Measurements from ENCODE around the gene NXPH2. TPM values are rescaled to one million over a fixed set of nuclear protein-coding genes. Genes with fewer than 3 reads are reported as not detected.

NXPH2 gene
- total RNA-seq, 1 donor = not detected

- no peak overlapping the region for H3K4me2 ChIP-seq (ENCODE audit: insufficient read depth, low read length)
- peak; percentile 27 for DNase-seq (ENCODE audit: insufficient read length, low spot score, missing footprints)
Observed at GRCh38 chr2:138722316-138722715, 57.9 kb downstream of the NXPH2 start.

GRCh38 chr2:138720035-138720838, 60.0 kb downstream of the NXPH2 start:
- Histone ChIP-seq H2AFZ (ENCODE audit: low read length) (no peak overlapping the region), H4K20me1 (ENCODE audit: insufficient read depth, low read length) (no peaks in the 10 kb centered on the region), H3K36me3 (ENCODE audit: insufficient read depth, low read length) (no peaks in the 10 kb centered on the region), H3K4me3 (ENCODE audit: insufficient read depth, low read length) (no peak overlapping the region), H3K4me2 (ENCODE audit: insufficient read depth, low read length) (no peak overlapping the region), H3K79me2 (ENCODE audit: insufficient read depth, low read length) (no peaks in the 10 kb centered on the region), H3K27ac (ENCODE audit: low read depth, low read length) (no peak overlapping the region), H3K9me3 (ENCODE audit: low read depth, low read length) (no peaks in the 10 kb centered on the region), H3K27me3 (ENCODE audit: insufficient read depth, low read length) (no peaks in the 10 kb centered on the region), H3K4me1 (ENCODE audit: insufficient read depth, low read length) (no peaks in the 10 kb centered on the region)
- DNase-seq (ENCODE audit: insufficient read length, low spot score, missing footprints) = no peak
- no peak for TF ChIP-seq CTCF (IDR thresholded peaks at IDR 0.05; ENCODE audit: extremely low read depth, low read depth, low read length)

More at GRCh38 chr2:138722316-138722715, 57.9 kb downstream of the NXPH2 start:
- no peak overlapping the region for H3K27ac ChIP-seq (ENCODE audit: low read depth, low read length)
- H2AFZ ChIP-seq (ENCODE audit: low read length) = no peak overlapping the region
- no peaks in the 10 kb centered on the region for H3K27me3 ChIP-seq (ENCODE audit: insufficient read depth, low read length)
- H3K9me3 ChIP-seq (ENCODE audit: low read depth, low read length) = no peaks in the 10 kb centered on the region
- H3K36me3 ChIP-seq (ENCODE audit: insufficient read depth, low read length) = no peaks in the 10 kb centered on the region
- no peak overlapping the region for H3K4me3 ChIP-seq (ENCODE audit: insufficient read depth, low read length)
- no peaks in the 10 kb centered on the region for H3K79me2 ChIP-seq (ENCODE audit: insufficient read depth, low read length)
- TF ChIP-seq CTCF (IDR thresholded peaks at IDR 0.05; ENCODE audit: extremely low read depth, low read depth, low read length) = no peak
- no peaks in the 10 kb centered on the region for H3K4me1 ChIP-seq (ENCODE audit: insufficient read depth, low read length)
- H4K20me1 ChIP-seq (ENCODE audit: insufficient read depth, low read length) = no peaks in the 10 kb centered on the region

GRCh38 chr2:138718405-138718804, 61.8 kb downstream of the NXPH2 start:
- no peak overlapping the region for H3K27ac ChIP-seq (ENCODE audit: low read depth, low read length)
- H3K4me3 ChIP-seq (ENCODE audit: insufficient read depth, low read length) = no peak overlapping the region
- H2AFZ ChIP-seq (ENCODE audit: low read length) = no peak overlapping the region
- no peaks in the 10 kb centered on the region for H3K27me3 ChIP-seq (ENCODE audit: insufficient read depth, low read length)
- no peaks in the 10 kb centered on the region for H3K36me3 ChIP-seq (ENCODE audit: insufficient read depth, low read length)
- no peaks in the 10 kb centered on the region for H3K4me1 ChIP-seq (ENCODE audit: insufficient read depth, low read length)
- no peaks in the 10 kb centered on the region for H3K9me3 ChIP-seq (ENCODE audit: low read depth, low read length)
- TF ChIP-seq CTCF (IDR thresholded peaks at IDR 0.05; ENCODE audit: extremely low read depth, low read depth, low read length) = no peak
- no peak for DNase-seq (ENCODE audit: insufficient read length, low spot score, missing footprints)
- H4K20me1 ChIP-seq (ENCODE audit: insufficient read depth, low read length) = no peaks in the 10 kb centered on the region
- H3K79me2 ChIP-seq (ENCODE audit: insufficient read depth, low read length) = no peaks in the 10 kb centered on the region
- no peak overlapping the region for H3K4me2 ChIP-seq (ENCODE audit: insufficient read depth, low read length)

- TF ChIP-seq CTCF (IDR thresholded peaks at IDR 0.05; ENCODE audit: extremely low read depth, low read depth, low read length) = peak; percentile 27
- Histone ChIP-seq H3K79me2 (ENCODE audit: insufficient read depth, low read length) (no peaks in the 10 kb centered on the region), H3K27me3 (ENCODE audit: insufficient read depth, low read length) (no peaks in the 10 kb centered on the region), H3K36me3 (ENCODE audit: insufficient read depth, low read length) (no peaks in the 10 kb centered on the region), H2AFZ (ENCODE audit: low read length) (no peak overlapping the region), H3K4me1 (ENCODE audit: insufficient read depth, low read length) (peaks cover 3% of the 10 kb centered on the region), H3K4me2 (ENCODE audit: insufficient read depth, low read length) (no peak overlapping the region), H3K4me3 (ENCODE audit: insufficient read depth, low read length) (no peak overlapping the region), H3K9me3 (ENCODE audit: low read depth, low read length) (no peaks in the 10 kb centered on the region), H3K27ac (ENCODE audit: low read depth, low read length) (no peak overlapping the region), H4K20me1 (ENCODE audit: insufficient read depth, low read length) (no peaks in the 10 kb centered on the region)
- no peak for DNase-seq (ENCODE audit: insufficient read length, low spot score, missing footprints)
Observed at GRCh38 chr2:138716183-138716582, 64.0 kb downstream of the NXPH2 start.
